ENCODE measurements around the gene EXOC3. TPM values are rescaled to one million over a fixed set of nuclear protein-coding genes. Genes with fewer than 3 reads are reported as not detected.

The EXOC3 gene
- total and polyA plus RNA-seq, 4 donors, result 34.8 to 61.0 (median 51.9) TPM

DNA sequence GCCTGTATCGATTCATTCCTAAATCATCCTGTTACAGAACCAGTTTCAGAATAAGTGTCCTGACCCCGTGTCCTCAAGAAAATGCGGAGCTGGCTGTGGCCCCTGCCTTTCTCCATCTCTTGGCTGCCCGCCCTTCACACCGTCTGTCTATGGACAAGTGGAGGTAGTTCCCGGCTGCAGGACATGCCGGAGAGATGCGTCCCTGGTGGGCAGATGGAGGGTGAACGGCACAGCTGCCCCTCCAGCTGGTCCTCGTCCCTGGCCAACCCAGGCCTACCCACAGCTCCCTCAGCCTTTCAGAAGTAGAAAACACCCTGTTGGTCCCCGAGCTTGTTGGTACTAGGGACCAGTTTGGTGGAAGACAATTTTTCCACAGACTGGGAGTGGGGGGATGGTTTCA is 14.8 kb upstream of the EXOC3 start:
- H3K9me3 ChIP-seq (ENCODE audit: control insufficient read depth in 4 of 4, insufficient read depth in 3 of 4, low read length in 3 of 4), result no peaks in the 10 kb centered on the region
- no peak overlapping the region for H3K4me3 ChIP-seq
- 91 to 93% methylated on average over 11 of the region's 11 CpGs for WGBS, 2 donors
- no peak for DNase-seq
- ATAC-seq (ENCODE audit: insufficient read depth, low FRiP score), result no peak
- no peak overlapping the region for H3K27ac ChIP-seq (ENCODE audit: low read depth in 1 of 2, low read length in 1 of 2)
- TF ChIP-seq, protein P1, sequence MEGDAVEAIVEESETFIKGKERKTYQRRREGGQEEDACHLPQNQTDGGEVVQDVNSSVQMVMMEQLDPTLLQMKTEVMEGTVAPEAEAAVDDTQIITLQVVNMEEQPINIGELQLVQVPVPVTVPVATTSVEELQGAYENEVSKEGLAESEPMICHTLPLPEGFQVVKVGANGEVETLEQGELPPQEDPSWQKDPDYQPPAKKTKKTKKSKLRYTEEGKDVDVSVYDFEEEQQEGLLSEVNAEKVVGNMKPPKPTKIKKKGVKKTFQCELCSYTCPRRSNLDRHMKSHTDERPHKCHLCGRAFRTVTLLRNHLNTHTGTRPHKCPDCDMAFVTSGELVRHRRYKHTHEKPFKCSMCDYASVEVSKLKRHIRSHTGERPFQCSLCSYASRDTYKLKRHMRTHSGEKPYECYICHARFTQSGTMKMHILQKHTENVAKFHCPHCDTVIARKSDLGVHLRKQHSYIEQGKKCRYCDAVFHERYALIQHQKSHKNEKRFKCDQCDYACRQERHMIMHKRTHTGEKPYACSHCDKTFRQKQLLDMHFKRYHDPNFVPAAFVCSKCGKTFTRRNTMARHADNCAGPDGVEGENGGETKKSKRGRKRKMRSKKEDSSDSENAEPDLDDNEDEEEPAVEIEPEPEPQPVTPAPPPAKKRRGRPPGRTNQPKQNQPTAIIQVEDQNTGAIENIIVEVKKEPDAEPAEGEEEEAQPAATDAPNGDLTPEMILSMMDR (IDR thresholded peaks at IDR 0.05; ENCODE audit: control extremely low read depth, extremely low read depth), result no peak
- peaks cover 0 to 24% (median 3%) of the 10 kb centered on the region in 5 donors for H3K4me1 ChIP-seq (ENCODE audit: control insufficient read depth in 5 of 5, insufficient read depth in 5 of 5, low read length in 5 of 5)
- no peaks in the 10 kb centered on the region for H3K27me3 ChIP-seq (ENCODE audit: control insufficient read depth in 3 of 3, insufficient read depth in 3 of 3, low read length in 2 of 3)
- H3K9ac ChIP-seq (ENCODE audit: insufficient read depth in 1 of 2, low read length in 2 of 2), result no peak overlapping the region
- H3K36me3 ChIP-seq (ENCODE audit: control insufficient read depth in 4 of 4, insufficient read depth in 4 of 4, low read length in 4 of 4), result peaks cover 0 to 9% (median 0%) of the 10 kb centered on the region in 4 donors

DNA sequence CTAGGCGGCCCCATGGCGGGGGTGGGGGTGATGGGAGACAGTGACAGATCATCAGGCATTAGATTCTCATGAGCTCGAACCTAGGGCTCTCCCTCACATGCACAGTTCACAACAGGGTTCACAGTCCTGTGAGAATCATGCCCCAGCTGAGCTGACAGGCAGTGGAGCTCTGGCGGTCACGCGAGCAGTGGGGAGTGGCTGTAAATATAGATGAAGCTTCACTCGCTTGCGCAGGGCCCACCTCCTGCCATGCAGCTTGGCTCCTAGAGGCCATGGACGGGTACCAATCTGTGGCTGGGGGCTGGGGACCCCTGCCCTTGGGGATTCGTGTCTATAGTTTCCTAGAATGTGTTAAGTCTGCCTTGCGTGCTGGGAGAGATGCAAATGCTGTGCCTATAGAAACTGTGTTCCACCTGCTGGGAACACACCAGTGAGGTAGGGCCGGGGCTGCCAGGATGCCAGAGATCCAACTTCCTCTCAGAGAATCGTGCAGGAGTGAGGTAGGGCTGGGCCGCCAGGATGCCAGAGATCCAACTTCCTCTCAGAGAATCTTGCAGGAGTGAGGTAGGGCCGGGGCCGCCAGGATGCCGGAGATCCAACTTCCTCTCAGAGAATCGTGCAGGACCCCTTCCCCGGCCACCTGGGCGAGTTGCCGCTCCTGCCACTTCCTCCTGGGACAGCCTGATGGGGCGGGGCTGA is 14.1 kb upstream of the EXOC3 start:
- WGBS, 2 donors, result 72 to 80% methylated on average over 22 of the region's 22 CpGs
- Histone ChIP-seq H3K4me3 (no peak overlapping the region), H3K27ac (ENCODE audit: low read depth in 1 of 2, low read length in 1 of 2) (no peak overlapping the region), H3K9me3 (ENCODE audit: control insufficient read depth in 4 of 4, insufficient read depth in 3 of 4, low read length in 3 of 4) (no peaks in the 10 kb centered on the region), H3K27me3 (ENCODE audit: control insufficient read depth in 3 of 3, insufficient read depth in 3 of 3, low read length in 2 of 3) (no peaks in the 10 kb centered on the region), H3K9ac (ENCODE audit: insufficient read depth in 1 of 2, low read length in 2 of 2) (no peak overlapping the region), H3K36me3 (ENCODE audit: control insufficient read depth in 4 of 4, insufficient read depth in 4 of 4, low read length in 4 of 4) (peaks cover 0 to 10% (median 0%) of the 10 kb centered on the region in 4 donors), H3K4me1 (ENCODE audit: control insufficient read depth in 5 of 5, insufficient read depth in 5 of 5, low read length in 5 of 5) (peaks cover 0 to 30% (median 4%) of the 10 kb centered on the region in 5 donors)
- ATAC-seq (ENCODE audit: insufficient read depth, low FRiP score), result no peak
- TF ChIP-seq, protein P1 (IDR thresholded peaks at IDR 0.05; ENCODE audit: control extremely low read depth, extremely low read depth), result no peak
- DNase-seq, result no peak

DNA sequence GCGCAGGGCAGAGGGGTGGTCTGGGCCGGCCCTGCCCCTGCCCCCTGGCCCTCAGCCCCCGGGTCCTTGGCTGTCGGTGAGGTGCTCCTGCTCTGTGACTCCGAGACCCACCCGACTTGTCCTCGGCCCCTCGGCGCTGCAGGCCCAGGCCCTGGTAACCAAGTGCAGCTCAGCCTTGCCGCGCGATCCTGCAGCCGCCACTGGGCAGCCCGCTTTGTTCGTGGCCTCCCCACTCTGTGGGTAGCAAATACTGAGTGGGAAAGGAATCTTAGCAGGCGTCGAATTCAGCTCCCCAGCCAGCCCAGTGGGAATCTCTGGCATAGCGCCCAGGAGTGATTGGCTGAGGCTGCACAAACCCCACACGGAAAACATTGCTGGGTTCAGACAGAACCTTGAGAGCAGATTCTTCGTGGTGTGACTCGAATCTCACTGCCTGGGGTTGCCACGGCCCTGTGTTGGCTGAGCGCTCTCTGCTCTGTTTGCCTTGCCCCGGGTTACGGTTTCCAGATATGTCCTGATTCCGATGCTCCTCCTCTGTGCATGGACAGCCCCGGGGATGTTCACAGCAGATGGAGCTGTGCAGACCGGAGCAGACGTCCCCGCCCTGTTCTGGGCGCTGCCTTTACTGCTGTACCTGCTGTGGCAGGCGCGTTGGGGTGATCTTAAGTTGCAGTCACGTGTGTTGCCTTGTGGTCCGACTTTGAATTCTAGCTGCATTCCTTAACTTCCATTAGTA is 13.4 kb upstream of the EXOC3 start:
- H3K9me3 ChIP-seq (ENCODE audit: control insufficient read depth in 4 of 4, insufficient read depth in 3 of 4, low read length in 3 of 4), result no peaks in the 10 kb centered on the region
- H3K27ac ChIP-seq (ENCODE audit: low read depth in 1 of 2, low read length in 1 of 2), result peak overlapping the region in 1 of 2 donors; percentile 39
- H3K4me1 ChIP-seq (ENCODE audit: control insufficient read depth in 5 of 5, insufficient read depth in 5 of 5, low read length in 5 of 5), result peaks cover 0 to 36% (median 4%) of the 10 kb centered on the region in 5 donors
- TF ChIP-seq, protein P1 (IDR thresholded peaks at IDR 0.05; ENCODE audit: control extremely low read depth, extremely low read depth), result no peak
- H3K4me3 ChIP-seq, result no peak overlapping the region
- peaks cover 0 to 12% (median 0%) of the 10 kb centered on the region in 4 donors for H3K36me3 ChIP-seq (ENCODE audit: control insufficient read depth in 4 of 4, insufficient read depth in 4 of 4, low read length in 4 of 4)
- ATAC-seq (ENCODE audit: insufficient read depth, low FRiP score), result no peak
- H3K9ac ChIP-seq (ENCODE audit: insufficient read depth in 1 of 2, low read length in 2 of 2), result no peak overlapping the region
- 73 to 82% methylated on average over 35 of the region's 35 CpGs for WGBS, 2 donors
- no peaks in the 10 kb centered on the region for H3K27me3 ChIP-seq (ENCODE audit: control insufficient read depth in 3 of 3, insufficient read depth in 3 of 3, low read length in 2 of 3)
- peak; percentile 73 to 88 (median 74) for DNase-seq

Measured in lung (tissue), 12 donors.